Measurements from ENCODE around the gene ZMIZ2. TPM values are rescaled to one million over a fixed set of nuclear protein-coding genes. Genes with fewer than 3 reads are reported as not detected.

ZMIZ2 gene
- total RNA-seq, 1 donor: 18.8 TPM

DNA sequence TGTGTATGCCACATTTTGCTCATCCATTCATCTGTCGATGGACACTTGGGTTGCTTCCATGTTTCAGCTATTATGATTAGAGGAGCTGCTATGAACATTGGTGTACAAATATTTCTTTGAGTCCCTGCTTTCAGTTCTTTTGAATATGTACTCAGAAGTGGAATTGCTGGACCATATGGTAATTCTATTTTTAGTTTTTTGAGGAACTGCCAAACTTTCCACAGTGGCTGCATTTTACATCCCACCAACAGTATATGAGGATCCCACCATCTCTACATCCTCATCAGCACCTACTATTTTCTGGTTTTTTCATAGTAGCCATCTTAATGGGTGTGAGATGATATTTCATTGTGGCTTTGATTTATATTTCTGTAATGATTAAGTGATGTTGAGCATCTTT, 44.7 kb upstream of the ZMIZ2 start:
- Histone ChIP-seq H2AFZ (ENCODE audit: low read length) (no peak overlapping the region), H3K9me3 (ENCODE audit: low read depth, low read length) (no peaks in the 10 kb centered on the region), H4K20me1 (ENCODE audit: insufficient read depth, low read length) (no peaks in the 10 kb centered on the region), H3K4me2 (ENCODE audit: insufficient read depth, low read length) (no peak overlapping the region), H3K4me1 (ENCODE audit: insufficient read depth, low read length) (no peaks in the 10 kb centered on the region), H3K27ac (ENCODE audit: low read depth, low read length) (no peak overlapping the region), H3K27me3 (ENCODE audit: insufficient read depth, low read length) (no peaks in the 10 kb centered on the region), H3K79me2 (ENCODE audit: insufficient read depth, low read length) (no peaks in the 10 kb centered on the region), H3K36me3 (ENCODE audit: insufficient read depth, low read length) (peaks cover 26% of the 10 kb centered on the region), H3K4me3 (ENCODE audit: insufficient read depth, low read length) (no peak overlapping the region)
- TF ChIP-seq, protein P1, sequence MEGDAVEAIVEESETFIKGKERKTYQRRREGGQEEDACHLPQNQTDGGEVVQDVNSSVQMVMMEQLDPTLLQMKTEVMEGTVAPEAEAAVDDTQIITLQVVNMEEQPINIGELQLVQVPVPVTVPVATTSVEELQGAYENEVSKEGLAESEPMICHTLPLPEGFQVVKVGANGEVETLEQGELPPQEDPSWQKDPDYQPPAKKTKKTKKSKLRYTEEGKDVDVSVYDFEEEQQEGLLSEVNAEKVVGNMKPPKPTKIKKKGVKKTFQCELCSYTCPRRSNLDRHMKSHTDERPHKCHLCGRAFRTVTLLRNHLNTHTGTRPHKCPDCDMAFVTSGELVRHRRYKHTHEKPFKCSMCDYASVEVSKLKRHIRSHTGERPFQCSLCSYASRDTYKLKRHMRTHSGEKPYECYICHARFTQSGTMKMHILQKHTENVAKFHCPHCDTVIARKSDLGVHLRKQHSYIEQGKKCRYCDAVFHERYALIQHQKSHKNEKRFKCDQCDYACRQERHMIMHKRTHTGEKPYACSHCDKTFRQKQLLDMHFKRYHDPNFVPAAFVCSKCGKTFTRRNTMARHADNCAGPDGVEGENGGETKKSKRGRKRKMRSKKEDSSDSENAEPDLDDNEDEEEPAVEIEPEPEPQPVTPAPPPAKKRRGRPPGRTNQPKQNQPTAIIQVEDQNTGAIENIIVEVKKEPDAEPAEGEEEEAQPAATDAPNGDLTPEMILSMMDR (IDR thresholded peaks at IDR 0.05; ENCODE audit: extremely low read depth, low read depth, low read length): no peak
- DNase-seq (ENCODE audit: insufficient read length, low spot score, missing footprints): no peak

GRCh38 chr7:44705434-44705833, 43.2 kb upstream of the ZMIZ2 start:
- H3K27me3 ChIP-seq (ENCODE audit: insufficient read depth, low read length): no peaks in the 10 kb centered on the region
- H3K79me2 ChIP-seq (ENCODE audit: insufficient read depth, low read length): no peaks in the 10 kb centered on the region
- H3K4me1 ChIP-seq (ENCODE audit: insufficient read depth, low read length): no peaks in the 10 kb centered on the region
- H3K27ac ChIP-seq (ENCODE audit: low read depth, low read length): no peak overlapping the region
- TF ChIP-seq, protein P1 (IDR thresholded peaks at IDR 0.05; ENCODE audit: extremely low read depth, low read depth, low read length): no peak
- no peaks in the 10 kb centered on the region for H4K20me1 ChIP-seq (ENCODE audit: insufficient read depth, low read length)
- no peak overlapping the region for H3K4me2 ChIP-seq (ENCODE audit: insufficient read depth, low read length)
- no peak overlapping the region for H2AFZ ChIP-seq (ENCODE audit: low read length)
- DNase-seq (ENCODE audit: insufficient read length, low spot score, missing footprints): no peak
- peaks cover 20% of the 10 kb centered on the region for H3K36me3 ChIP-seq (ENCODE audit: insufficient read depth, low read length)
- H3K4me3 ChIP-seq (ENCODE audit: insufficient read depth, low read length): no peak overlapping the region
- H3K9me3 ChIP-seq (ENCODE audit: low read depth, low read length): no peaks in the 10 kb centered on the region

DNA sequence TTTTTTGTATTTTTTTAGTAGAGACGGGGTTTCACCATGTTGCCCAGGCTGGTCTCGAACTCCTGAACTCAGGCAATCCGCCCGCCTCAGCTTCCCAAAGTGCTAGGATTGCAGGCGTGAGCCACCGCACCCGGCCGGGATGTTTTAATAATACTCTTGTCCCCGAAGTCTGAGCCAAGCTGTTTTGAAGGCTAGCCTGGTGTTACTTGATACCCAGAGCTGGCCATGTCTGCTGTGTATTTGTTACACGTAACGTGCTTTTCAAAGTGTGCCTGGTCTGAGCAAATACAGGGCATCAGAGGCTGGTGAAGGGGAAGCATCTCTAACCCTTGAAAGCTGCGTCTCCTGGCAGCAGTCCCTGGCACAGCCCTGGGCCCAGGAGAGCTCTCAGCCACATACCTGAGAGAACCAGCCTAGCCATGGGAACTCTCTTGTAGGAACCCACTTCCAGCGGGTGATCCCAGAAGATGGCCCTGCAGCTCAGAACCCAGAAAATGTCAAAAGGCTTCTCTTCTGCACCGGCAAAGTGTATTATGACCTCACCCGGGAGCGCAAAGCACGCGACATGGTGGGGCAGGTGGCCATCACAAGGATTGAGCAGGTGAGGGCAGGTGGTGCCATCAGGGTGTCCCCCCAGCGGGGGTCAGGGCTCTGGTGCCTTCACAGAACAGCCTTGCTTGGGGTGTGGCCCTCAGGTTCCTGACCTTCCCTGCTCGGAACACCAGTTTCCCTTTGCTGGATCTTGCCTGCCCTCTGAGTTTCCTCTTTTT, 41.7 kb upstream of the ZMIZ2 start:
- Histone ChIP-seq H4K20me1 (ENCODE audit: insufficient read depth, low read length) (no peaks in the 10 kb centered on the region), H3K4me2 (ENCODE audit: insufficient read depth, low read length) (no peak overlapping the region), H3K27me3 (ENCODE audit: insufficient read depth, low read length) (no peaks in the 10 kb centered on the region), H3K79me2 (ENCODE audit: insufficient read depth, low read length) (no peaks in the 10 kb centered on the region), H3K27ac (ENCODE audit: low read depth, low read length) (no peak overlapping the region), H3K36me3 (ENCODE audit: insufficient read depth, low read length) (peaks cover 14% of the 10 kb centered on the region), H3K9me3 (ENCODE audit: low read depth, low read length) (no peaks in the 10 kb centered on the region), H3K4me3 (ENCODE audit: insufficient read depth, low read length) (no peak overlapping the region), H3K4me1 (ENCODE audit: insufficient read depth, low read length) (no peaks in the 10 kb centered on the region), H2AFZ (ENCODE audit: low read length) (no peak overlapping the region)
- peak; percentile 53 for DNase-seq (ENCODE audit: insufficient read length, low spot score, missing footprints)
- TF ChIP-seq, protein P1 (IDR thresholded peaks at IDR 0.05; ENCODE audit: extremely low read depth, low read depth, low read length): no peak

- Histone ChIP-seq H3K4me3 (ENCODE audit: insufficient read depth, low read length) (no peak overlapping the region), H3K79me2 (ENCODE audit: insufficient read depth, low read length) (no peaks in the 10 kb centered on the region), H3K9me3 (ENCODE audit: low read depth, low read length) (no peaks in the 10 kb centered on the region), H4K20me1 (ENCODE audit: insufficient read depth, low read length) (no peaks in the 10 kb centered on the region), H3K27ac (ENCODE audit: low read depth, low read length) (no peak overlapping the region), H3K27me3 (ENCODE audit: insufficient read depth, low read length) (no peaks in the 10 kb centered on the region), H3K4me2 (ENCODE audit: insufficient read depth, low read length) (no peak overlapping the region), H3K4me1 (ENCODE audit: insufficient read depth, low read length) (no peaks in the 10 kb centered on the region), H3K36me3 (ENCODE audit: insufficient read depth, low read length) (peaks cover 14% of the 10 kb centered on the region), H2AFZ (ENCODE audit: low read length) (no peak overlapping the region)
- peak; percentile 68 for DNase-seq (ENCODE audit: insufficient read length, low spot score, missing footprints)
- TF ChIP-seq, protein P1 (IDR thresholded peaks at IDR 0.05; ENCODE audit: extremely low read depth, low read depth, low read length): no peak
Measured at GRCh38 chr7:44707558-44708230, 41.0 kb upstream of the ZMIZ2 start.
